H9 (cell line): ENCODE data around the gene NDUFS2. TPM values are rescaled to one million over a fixed set of nuclear protein-coding genes. Genes with fewer than 3 reads are reported as not detected.

Experiments
- DNase-seq: peaks from one replicate; pipeline ENCODE4 v3.0.0-alpha.2; 2017
- H2AFZ ChIP-seq: one replicate; pipeline ENCODE4 v1.6.1; 2013; ENCODE audit warnings: mild to moderate bottlenecking, low read length, control low read depth, moderate library complexity
- H2AK5ac ChIP-seq: 2 replicates; pipeline ENCODE4 v1.6.1; 2013; ENCODE audit warnings: low read length, control low read depth, mixed read lengths; ENCODE audit not compliant: insufficient read length
- H2BK120ac ChIP-seq: one replicate; pipeline ENCODE4 v1.6.1; 2013; ENCODE audit warnings: low read depth, mild to moderate bottlenecking, low read length, control low read depth, inconsistent platforms; ENCODE audit not compliant: poor library complexity, severe bottlenecking
- H2BK12ac ChIP-seq: 2 replicates; pipeline ENCODE4 v1.6.1; 2013; ENCODE audit warnings: low read length, control low read depth, mixed read lengths, low read depth; ENCODE audit not compliant: insufficient read length
- H2BK15ac ChIP-seq: 2 replicates; pipeline ENCODE4 v1.6.1; 2013; ENCODE audit warnings: low read depth, low read length, control low read depth
- H2BK20ac ChIP-seq: one replicate; pipeline ENCODE4 v1.6.1; 2013; ENCODE audit warnings: low read depth, mild to moderate bottlenecking, low read length, control low read depth, inconsistent platforms; ENCODE audit not compliant: poor library complexity, severe bottlenecking
- H2BK5ac ChIP-seq: 2 replicates; pipeline ENCODE4 v1.6.1; 2013; ENCODE audit warnings: low read length, control low read depth, mixed read lengths; ENCODE audit not compliant: insufficient read length
- H3K14ac ChIP-seq: 2 replicates; pipeline ENCODE4 v1.6.1; 2013; ENCODE audit warnings: low read length, control low read depth; ENCODE audit not compliant: insufficient read depth
- H3K18ac ChIP-seq: 2 replicates; pipeline ENCODE4 v1.6.1; 2013; ENCODE audit warnings: low read depth, mild to moderate bottlenecking, mixed read lengths, low read length, control low read depth; ENCODE audit not compliant: insufficient read length
- H3K23ac ChIP-seq: 2 replicates; pipeline ENCODE4 v1.6.1; 2013; ENCODE audit warnings: low read length, control low read depth, mixed read lengths, low read depth; ENCODE audit not compliant: insufficient read length
- H3K23me2 ChIP-seq: 2 replicates; pipeline ENCODE4 v1.6.1; 2013; ENCODE audit warnings: low read depth, mild to moderate bottlenecking, mixed read lengths, low read length, control low read depth; ENCODE audit not compliant: insufficient read length, poor library complexity, severe bottlenecking
- H3K27ac ChIP-seq: 2 replicates; pipeline ENCODE4 v1.5.1; 2013; ENCODE audit warnings: low read length, control low read depth, mixed read lengths, low read depth; ENCODE audit not compliant: insufficient read length
- H3K27me3 ChIP-seq: 2 replicates; pipeline ENCODE4 v1.6.1; 2013; ENCODE audit warnings: low read length, control low read depth, inconsistent platforms; ENCODE audit not compliant: insufficient read depth
- H3K4ac ChIP-seq: 2 replicates; pipeline ENCODE4 v1.6.1; 2013; ENCODE audit warnings: low read depth, mild to moderate bottlenecking, control low read depth, inconsistent platforms, low read length, moderate library complexity
- H3K4me1 ChIP-seq: 2 replicates; pipeline ENCODE4 v1.6.1; 2013; ENCODE audit warnings: low read length, control low read depth, inconsistent platforms; ENCODE audit not compliant: insufficient read depth
- H3K4me2 ChIP-seq: 2 replicates; pipeline ENCODE4 v1.6.1; 2013; ENCODE audit warnings: low read length, control low read depth, mixed read lengths; ENCODE audit not compliant: insufficient read length, insufficient read depth
- H3K56ac ChIP-seq: 2 replicates; pipeline ENCODE4 v1.6.1; 2013; ENCODE audit warnings: low read depth, mild to moderate bottlenecking, mixed read lengths, low read length, control low read depth; ENCODE audit not compliant: insufficient read length
- H3K79me1 ChIP-seq: 2 replicates; pipeline ENCODE4 v1.6.1; 2013; ENCODE audit warnings: low read depth, mild to moderate bottlenecking, moderate library complexity, low read length, control low read depth, inconsistent platforms; ENCODE audit not compliant: insufficient read depth, poor library complexity, severe bottlenecking
- H3K79me2 ChIP-seq: 2 replicates; pipeline ENCODE4 v1.6.1; 2013; ENCODE audit warnings: low read length, control low read depth, inconsistent platforms; ENCODE audit not compliant: insufficient read depth
- H3K9ac ChIP-seq: 2 replicates; pipeline ENCODE4 v1.6.1; 2013; ENCODE audit warnings: low read length, control low read depth, mixed read lengths; ENCODE audit not compliant: insufficient read length; ENCODE audit errors: extremely low read depth
- H3K9me3 ChIP-seq: one replicate; pipeline ENCODE4 v1.6.1; 2013; ENCODE audit warnings: low read depth, low read length, inconsistent platforms; ENCODE audit not compliant: control insufficient read depth
- H3T11ph ChIP-seq: one replicate; pipeline ENCODE4 v1.6.1; 2013; ENCODE audit warnings: mild to moderate bottlenecking, low read length, control low read depth, inconsistent platforms
- H4K20me1 ChIP-seq: one replicate; pipeline ENCODE4 v1.6.1; 2013; ENCODE audit not compliant: control insufficient read depth, insufficient read length, insufficient read depth
- H4K5ac ChIP-seq: 2 replicates; pipeline ENCODE4 v1.6.1; 2013; ENCODE audit warnings: low read depth, mild to moderate bottlenecking, mixed read lengths, low read length, control low read depth; ENCODE audit not compliant: insufficient read length
- H4K8ac ChIP-seq: replicated peaks from 2 replicates; pipeline ENCODE4 v1.6.1; 2013; ENCODE audit warnings: low read length, control low read depth, mixed read lengths, low read depth; ENCODE audit not compliant: insufficient read length
- H4K91ac ChIP-seq: 2 replicates; pipeline ENCODE4 v1.6.1; 2013; ENCODE audit warnings: low read depth, mild to moderate bottlenecking, moderate library complexity, mixed read lengths, low read length, control low read depth; ENCODE audit not compliant: insufficient read length
- H3K27ac Mint-ChIP-seq, 3 experiments: 2 replicates in 2 of 3; 3 replicates in 1 of 3; pipeline ENCODE4 v1.8.0; 2020 to 2021; ENCODE audit warnings: mixed read lengths in 3 of 3, mild to moderate bottlenecking in 1 of 3, moderate library complexity in 1 of 3
- H3K27me3 Mint-ChIP-seq: 2 replicates; pipeline ENCODE4 v1.8.0; 2021; ENCODE audit warnings: low read depth, mild to moderate bottlenecking, moderate library complexity, mixed read lengths
- H3K36me3 Mint-ChIP-seq, 3 experiments: 2 replicates in 2 of 3; 3 replicates in 1 of 3; pipeline ENCODE4 v1.8.0; 2020 to 2021; ENCODE audit warnings: low read depth in 3 of 3, mixed read lengths in 3 of 3; ENCODE audit not compliant: insufficient read depth in 1 of 3
- H3K4me1 Mint-ChIP-seq, 2 experiments: 2 replicates each; pipeline ENCODE4 v1.8.0; 2020; ENCODE audit warnings: mixed read lengths in 2 of 2
- H3K4me3 Mint-ChIP-seq, 2 experiments: 2 replicates in 1 of 2; 3 replicates in 1 of 2; pipeline ENCODE4 v1.8.0; 2020 to 2021; ENCODE audit warnings: mild to moderate bottlenecking in 2 of 2, mixed read lengths in 2 of 2, moderate library complexity in 1 of 2
- H3K9me3 Mint-ChIP-seq, 2 experiments: 2 replicates in 1 of 2; 3 replicates in 1 of 2; pipeline ENCODE4 v1.8.0; 2020; ENCODE audit warnings: mild to moderate bottlenecking in 2 of 2, mixed read lengths in 2 of 2, moderate library complexity in 1 of 2
- CTCF ChIP-seq: fragments of 200-600 bp; sonication (generic); conservative IDR thresholded peaks from 3 replicates; pipeline ENCODE4 v1.8.0; 2021; ENCODE audit warnings: antibody characterized with exemption, mild to moderate bottlenecking
- WGBS: extraction: QIAGEN DNeasy Blood & Tissue Kit; methylation state at CpG from one replicate; pipeline ENCODE4 v1.1.7; 2013; ENCODE audit warnings: missing lambda C conversion rate, low lambda C conversion rate, mixed read lengths; ENCODE audit not compliant: insufficient read length; ENCODE audit errors: extremely low coverage; 5-methylcytosine and 5-hydroxymethylcytosine counted together
- total RNA-seq: library from RNA; stranded (reverse); gene quantifications from 2 replicates; pipeline ENCODE4 v1.2.1, GENCODE V29; 2021

NDUFS2 gene
- total RNA-seq, 1 experiment from 2014 or later = 84.5 TPM

GRCh38 chr1:161162806-161163205, 39.4 kb upstream of the NDUFS2 start:
- Histone ChIP-seq H4K8ac (no peak overlapping the region), H3K9me3 (no peaks in the 10 kb centered on the region), H3K56ac (no peak overlapping the region), H3K27ac (no peak overlapping the region), H3K9ac (no peak overlapping the region), H3K4me1 (no peaks in the 10 kb centered on the region), H3K23ac (no peak overlapping the region), H3K79me2 (no peaks in the 10 kb centered on the region), H2BK12ac (no peak overlapping the region), H2AFZ (no peak overlapping the region), H2BK5ac (no peak overlapping the region), H3K18ac (no peak overlapping the region), H2BK20ac (no peak overlapping the region), H3K4ac (no peak overlapping the region), H3K23me2 (peaks cover 16% of the 10 kb centered on the region), H3K27me3 (no peaks in the 10 kb centered on the region), H4K20me1 (no peaks in the 10 kb centered on the region), H4K91ac (no peak overlapping the region), H2BK15ac (no peak overlapping the region), H4K5ac (no peak overlapping the region), H3K79me1 (no peaks in the 10 kb centered on the region), H3K4me2 (no peak overlapping the region), H3K14ac (no peak overlapping the region), H2AK5ac (no peak overlapping the region), H3T11ph (no peak overlapping the region), H2BK120ac (no peak overlapping the region)
- H3K27me3 Mint-ChIP-seq = no peaks in the 10 kb centered on the region; the same call in 1 of the 2 replicates
- no peaks in the 10 kb centered on the region for H3K9me3 Mint-ChIP-seq
- peaks cover 33 to 37% of the 10 kb centered on the region in 2 experiments for H3K4me1 Mint-ChIP-seq
- no peak for DNase-seq
- peak overlapping the region in 1 of 2 experiments; percentile 49; a peak in 1 of 5 replicates for H3K4me3 Mint-ChIP-seq
- TF ChIP-seq CTCF = no peak
- no peak overlapping the region; a peak in 1 of 7 replicates for H3K27ac Mint-ChIP-seq
- H3K36me3 Mint-ChIP-seq = peaks cover 21 to 57% (median 45%) of the 10 kb centered on the region in 3 experiments
- no CpG with 5 or more reads among the region's 10 CpGs for WGBS
